Measurements from ENCODE around the gene PNPLA6.

DNA sequence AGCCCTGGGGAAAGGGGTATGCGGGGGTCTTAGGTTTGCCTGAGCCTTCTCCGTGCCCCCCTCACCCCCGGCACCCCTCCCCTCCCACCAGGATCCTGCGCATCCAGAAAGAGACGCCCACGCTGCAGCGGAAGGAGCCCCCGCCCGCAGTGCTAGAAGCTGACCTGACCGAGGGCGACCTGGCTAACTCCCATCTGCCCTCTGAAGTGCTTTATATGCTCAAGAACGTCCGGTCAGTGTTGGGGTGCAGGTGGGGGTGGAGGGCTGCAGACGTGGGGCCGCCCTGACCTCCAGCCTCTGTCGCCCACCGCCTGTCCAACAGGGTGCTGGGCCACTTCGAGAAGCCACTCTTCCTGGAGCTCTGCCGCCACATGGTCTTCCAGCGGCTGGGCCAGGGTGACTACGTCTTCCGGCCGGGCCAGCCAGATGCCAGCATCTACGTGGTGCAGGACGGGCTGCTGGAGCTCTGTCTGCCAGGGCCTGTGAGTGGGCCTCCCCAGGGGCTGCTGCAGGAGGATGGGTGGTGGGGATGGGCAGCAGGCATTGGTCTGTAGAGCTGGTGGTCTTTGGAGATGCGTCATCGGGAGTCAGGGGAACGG, 4.4 kb downstream of the PNPLA6 start:
- TF ChIP-seq, protein P1, sequence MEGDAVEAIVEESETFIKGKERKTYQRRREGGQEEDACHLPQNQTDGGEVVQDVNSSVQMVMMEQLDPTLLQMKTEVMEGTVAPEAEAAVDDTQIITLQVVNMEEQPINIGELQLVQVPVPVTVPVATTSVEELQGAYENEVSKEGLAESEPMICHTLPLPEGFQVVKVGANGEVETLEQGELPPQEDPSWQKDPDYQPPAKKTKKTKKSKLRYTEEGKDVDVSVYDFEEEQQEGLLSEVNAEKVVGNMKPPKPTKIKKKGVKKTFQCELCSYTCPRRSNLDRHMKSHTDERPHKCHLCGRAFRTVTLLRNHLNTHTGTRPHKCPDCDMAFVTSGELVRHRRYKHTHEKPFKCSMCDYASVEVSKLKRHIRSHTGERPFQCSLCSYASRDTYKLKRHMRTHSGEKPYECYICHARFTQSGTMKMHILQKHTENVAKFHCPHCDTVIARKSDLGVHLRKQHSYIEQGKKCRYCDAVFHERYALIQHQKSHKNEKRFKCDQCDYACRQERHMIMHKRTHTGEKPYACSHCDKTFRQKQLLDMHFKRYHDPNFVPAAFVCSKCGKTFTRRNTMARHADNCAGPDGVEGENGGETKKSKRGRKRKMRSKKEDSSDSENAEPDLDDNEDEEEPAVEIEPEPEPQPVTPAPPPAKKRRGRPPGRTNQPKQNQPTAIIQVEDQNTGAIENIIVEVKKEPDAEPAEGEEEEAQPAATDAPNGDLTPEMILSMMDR (IDR thresholded peaks at IDR 0.05; ENCODE audit: low read depth, low read length) = no peak
- TF ChIP-seq EZH2phosphoT487 (IDR thresholded peaks at IDR 0.05; ENCODE audit: low read depth) = no peak
